HG03066 (cell line): ENCODE data around the gene ASTN1.

ENCODE experiments used
- ATAC-seq: cut with Tn5 transposase; IDR thresholded peaks from one replicate; pipeline ENCODE4 v1.9.1; 2021; ENCODE audit warnings: low read depth; ENCODE audit not compliant: unreplicated experiment

Gene ASTN1

GRCh38 chr1:177045151-177045550 is 119.4 kb downstream of the ASTN1 start:
- ATAC-seq: no peak

DNA sequence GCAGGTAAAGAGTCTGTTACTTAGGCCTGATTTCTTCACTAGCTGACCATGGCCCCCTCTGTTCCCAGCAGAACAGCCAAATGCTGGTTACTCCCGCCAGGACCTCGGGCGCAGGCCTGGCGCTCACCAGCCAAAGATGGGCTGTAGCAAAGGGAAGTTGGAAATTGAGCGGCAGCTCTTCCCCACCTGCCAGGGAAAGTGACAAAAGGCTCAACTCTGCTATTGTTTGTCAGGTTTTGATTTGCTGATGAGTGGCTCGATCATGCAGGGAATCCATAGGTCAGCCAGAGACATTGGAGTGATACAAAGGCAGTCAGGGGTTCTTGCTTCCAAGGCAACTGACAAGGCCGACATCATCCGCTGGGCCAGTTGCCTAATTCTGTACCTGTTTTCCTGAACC is 120.1 kb downstream of the ASTN1 start:
- ATAC-seq: no peak

- ATAC-seq: no peak
Observed at GRCh38 chr1:177043597-177043996, 120.9 kb downstream of the ASTN1 start.

DNA sequence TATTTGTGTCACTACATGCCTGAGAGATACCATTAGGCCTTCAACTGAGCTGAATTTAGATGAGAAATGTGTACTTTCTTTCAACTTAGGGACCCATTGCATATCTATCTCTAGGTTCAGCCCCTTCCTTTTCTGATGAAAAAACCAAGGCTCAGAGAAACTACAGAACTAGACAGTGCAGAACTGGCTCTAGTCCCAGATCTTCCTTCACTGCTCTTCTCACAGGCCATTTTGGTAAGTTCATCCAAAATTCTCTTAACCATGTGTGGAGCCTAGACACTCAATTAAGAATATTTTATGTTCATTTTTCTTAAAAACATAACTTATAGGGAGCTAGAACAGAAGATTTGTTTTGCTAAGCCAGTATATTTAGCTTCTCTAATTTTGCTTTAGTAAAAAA is 128.9 kb downstream of the ASTN1 start:
- no peak for ATAC-seq

GRCh38 chr1:177033628-177034027 is 130.9 kb downstream of the ASTN1 start:
- no peak for ATAC-seq

DNA sequence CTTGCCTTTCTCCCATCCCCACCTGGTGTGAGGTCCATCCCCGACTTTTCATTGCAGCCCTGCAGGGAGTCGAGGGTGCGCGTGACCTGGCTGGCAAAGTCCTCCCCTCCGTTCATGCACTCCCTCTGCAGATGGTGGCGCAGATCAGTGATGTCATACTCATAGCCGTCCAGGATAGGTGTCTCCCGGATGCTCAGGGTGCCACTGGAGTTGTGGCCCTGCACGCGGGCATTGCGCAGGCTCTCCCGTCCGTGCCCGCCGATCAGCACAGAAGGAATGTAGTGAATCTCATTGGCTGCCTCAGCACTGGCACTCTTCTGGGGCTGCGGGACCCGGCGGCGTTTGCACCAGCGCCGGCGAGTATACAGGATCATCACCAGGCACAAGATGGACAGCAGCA is 132.1 kb downstream of the ASTN1 start:
- no peak for ATAC-seq

GRCh38 chr1:177024623-177025022 is 139.9 kb downstream of the ASTN1 start:
- ATAC-seq: no peak

DNA sequence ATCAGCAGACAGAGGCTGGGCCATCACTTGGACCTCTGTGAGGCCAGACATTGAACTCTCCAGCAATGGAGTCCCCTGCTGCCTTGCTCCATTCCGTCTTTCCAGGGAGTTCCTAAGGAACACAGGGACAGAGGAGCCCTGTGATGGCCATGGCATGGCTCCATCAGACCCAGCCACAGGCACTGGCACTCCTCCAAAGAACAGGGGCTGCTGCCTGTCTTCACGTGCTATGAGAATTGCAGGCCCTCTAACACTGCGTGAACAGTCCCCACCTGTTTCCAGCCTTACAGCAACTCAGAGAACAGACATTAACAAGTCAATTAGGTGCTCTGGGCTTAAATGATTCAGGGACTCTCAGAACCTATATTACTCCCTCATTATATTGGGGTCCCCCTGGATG is 140.8 kb downstream of the ASTN1 start:
- no peak for ATAC-seq

- no peak for ATAC-seq
Observed at GRCh38 chr1:177023249-177023648, 141.3 kb downstream of the ASTN1 start.

- no peak for ATAC-seq
Observed at GRCh38 chr1:177021687-177022086, 142.8 kb downstream of the ASTN1 start.

DNA sequence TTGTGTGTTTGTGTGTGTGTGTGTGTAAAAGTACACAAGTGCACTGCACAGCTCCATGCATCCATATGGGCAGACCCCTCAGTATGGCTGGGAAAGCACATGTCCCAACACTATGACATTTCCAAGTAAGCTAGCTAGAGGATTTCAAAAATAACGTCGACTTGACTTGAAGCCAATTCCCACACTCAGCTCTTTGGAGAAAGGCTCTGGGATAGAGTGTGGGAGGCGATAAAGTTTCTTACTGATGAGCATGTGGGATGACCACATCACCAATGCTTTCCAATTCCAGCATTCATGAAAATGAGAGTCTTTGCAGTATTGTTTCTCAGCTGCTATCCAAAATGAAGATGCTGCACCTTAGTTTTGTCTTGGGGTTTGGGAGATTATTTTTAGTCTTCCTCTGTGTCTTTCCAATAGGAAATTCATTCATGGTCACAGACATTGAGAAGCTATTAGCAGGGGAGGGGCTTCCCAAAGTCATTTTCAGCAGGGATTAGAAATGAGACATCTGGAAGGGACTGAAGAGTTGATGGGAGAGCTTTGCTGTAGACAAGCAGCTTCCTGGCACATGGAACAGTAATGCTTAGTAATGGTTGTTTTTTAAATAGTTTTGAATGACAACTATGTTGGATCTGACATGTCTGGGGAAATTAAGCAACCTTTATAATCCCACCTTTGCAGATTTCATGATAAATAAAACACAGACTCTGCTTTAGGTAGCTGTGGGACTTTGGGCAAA is 143.5 kb downstream of the ASTN1 start:
- no peak for ATAC-seq

GRCh38 chr1:177017287-177017852 is 147.1 kb downstream of the ASTN1 start:
- ATAC-seq: no peak

DNA sequence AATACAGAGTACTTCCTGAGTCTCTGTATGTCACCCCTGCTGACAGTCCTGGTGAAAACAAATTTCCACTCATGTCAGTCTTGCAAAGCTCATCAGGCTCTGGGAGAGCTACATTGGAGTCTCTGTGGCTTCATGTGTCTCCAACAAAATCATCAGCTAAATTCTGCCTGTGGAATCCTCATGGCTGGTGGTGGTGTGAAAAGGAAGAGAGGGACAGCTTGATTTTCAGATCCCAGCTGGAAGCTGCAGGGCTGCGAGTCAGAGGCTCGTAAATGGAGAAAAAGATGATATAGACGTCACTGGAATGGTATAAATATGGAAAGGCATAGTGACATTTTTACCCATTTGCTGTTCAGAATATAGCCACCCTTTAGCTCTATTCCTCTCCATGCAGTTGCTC is 150.2 kb downstream of the ASTN1 start:
- ATAC-seq: no peak

DNA sequence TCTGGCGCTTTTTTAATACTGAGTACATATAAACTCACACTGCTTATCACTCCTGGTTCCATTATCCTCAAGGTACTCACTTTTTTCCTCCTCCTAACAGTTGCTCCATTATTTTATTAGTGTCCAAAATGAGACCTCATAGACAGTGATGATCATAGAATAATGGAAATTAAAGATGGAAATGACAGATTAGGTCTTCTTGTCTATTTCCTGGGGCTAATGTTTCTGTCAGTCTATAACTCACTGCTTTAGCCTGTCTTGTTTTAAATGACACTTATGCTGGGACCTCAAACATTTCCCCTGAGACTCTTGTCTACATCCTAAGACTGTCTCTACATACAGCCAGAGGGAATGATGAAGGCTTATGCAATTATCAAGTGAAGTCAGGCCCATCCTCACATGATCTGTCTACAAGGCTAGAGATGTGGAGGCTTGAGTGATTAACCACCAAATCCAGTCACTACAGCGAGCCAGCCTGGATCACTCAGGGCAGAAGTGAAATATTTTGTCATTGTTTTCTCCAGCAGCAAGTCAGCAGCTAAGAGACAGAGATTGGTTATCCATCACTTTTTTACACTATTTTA is 152.1 kb downstream of the ASTN1 start:
- no peak for ATAC-seq

DNA sequence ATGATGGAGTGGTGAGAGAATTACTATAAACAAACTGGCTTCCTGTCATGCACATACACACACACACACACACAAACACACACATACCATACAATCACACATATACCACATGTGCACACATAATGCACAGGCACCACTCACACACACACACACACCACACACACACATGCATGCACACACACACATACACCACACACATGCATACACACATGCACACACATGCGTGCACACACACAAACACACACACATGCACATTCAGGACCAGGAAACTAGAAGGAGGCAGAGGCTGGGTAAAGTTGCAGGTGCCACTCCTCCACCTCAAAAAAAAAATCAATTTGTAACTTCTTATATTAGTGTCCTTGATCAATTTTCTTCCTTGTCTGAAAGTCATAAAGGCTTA is 153.0 kb downstream of the ASTN1 start:
- ATAC-seq: no peak

DNA sequence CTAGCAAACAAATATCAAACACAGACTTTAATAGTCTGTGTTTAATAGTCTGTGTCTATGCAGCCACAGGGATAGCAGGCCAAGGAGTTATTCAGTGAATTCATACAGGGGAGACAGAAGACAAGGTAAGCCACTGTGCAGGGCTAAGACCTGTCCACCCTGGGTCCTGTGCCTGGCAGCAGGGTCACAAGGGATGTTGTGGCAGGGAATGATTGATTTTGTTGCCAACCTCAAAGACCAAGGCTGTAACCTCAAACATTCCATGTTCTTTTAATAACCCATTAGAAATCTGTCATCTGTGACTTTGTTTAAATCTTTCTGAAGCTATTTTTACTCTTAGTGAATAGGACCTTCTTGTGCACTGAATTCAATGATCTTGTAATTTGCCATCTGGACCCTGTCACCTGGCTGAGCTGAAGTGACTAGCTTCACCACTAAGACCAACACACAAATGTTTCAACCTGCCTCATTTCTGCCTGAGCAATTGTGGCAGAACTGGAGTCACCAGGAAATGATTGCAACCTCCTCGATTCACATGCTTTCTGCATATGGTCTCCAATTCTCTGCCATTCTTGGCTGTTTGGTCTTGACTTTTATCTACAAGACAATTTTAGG is 154.2 kb downstream of the ASTN1 start:
- no peak for ATAC-seq

DNA sequence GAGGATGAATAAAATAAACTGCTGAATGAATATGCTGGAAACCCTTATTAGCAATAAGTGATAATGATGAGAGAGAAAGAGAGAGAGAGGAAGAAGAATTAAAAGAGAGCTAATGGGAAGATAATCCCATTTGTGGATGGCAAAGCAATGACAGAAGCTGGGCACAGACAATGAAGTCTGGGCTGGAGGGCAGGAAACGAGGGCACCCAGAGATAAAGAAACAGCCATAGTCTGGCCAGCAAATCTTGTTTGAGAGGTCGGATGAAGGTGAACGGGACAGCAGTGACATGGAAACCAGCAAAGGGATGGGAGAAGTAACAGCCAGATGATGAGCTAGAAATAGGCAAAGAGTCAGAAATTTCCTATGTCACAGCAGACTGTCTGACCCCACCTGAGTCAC is 155.9 kb downstream of the ASTN1 start:
- ATAC-seq: no peak

GRCh38 chr1:177007437-177008161 is 156.9 kb downstream of the ASTN1 start:
- no peak for ATAC-seq

GRCh38 chr1:177002891-177003290 is 161.6 kb downstream of the ASTN1 start:
- no peak for ATAC-seq

- no peak for ATAC-seq
Observed at GRCh38 chr1:177001556-177001955, 163.0 kb downstream of the ASTN1 start.

DNA sequence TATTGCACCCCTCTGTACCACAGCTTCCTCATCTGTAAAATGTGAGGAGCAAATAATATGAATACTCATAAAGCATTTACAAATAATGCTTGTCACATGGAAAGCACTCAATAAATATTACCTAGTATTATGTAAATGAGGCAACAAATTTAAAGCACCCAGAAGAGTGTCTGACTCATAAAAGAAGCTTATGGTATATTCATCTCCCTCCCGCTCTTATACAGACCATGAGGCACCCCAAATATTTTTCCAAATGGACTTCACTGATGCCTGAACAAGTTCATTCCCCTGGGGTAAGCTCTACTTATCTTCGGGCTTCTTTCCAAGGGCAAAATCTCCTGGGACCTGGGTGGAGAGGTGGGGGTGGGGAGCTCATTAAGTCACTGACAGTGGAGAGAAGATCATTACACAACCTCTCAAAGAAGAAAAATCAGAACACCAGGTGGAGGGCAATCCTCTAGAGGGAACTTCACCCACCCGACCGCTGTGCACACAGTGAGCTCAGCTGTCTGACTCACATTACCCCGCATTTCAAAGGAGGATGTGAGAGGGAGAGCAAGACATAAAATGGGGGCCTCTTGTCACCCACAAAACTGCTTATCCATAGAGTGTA is 166.2 kb downstream of the ASTN1 start:
- no peak for ATAC-seq
